ENCODE results near the gene TEX13B. TPM values are rescaled to one million over a fixed set of nuclear protein-coding genes. Genes with fewer than 3 reads are reported as not detected.
"Not testable (repeated sequence)": the region's sequence is repeated elsewhere in the genome, so short reads cannot be mapped to it uniquely, and the experiment has no call there.

Gene TEX13B
- polyA plus RNA-seq (ENCODE audit: insufficient read length in 3 of 3) = not detected

- no peak for DNase-seq (ENCODE audit: low read depth in 3 of 3, low spot score in 2 of 3)
Measured at GRCh38 chrX:107982356-107982755, at the start of gene TEX13B. Gene TEX13B (minus strand): TSS chrX:107982370. CDS start chrX:107982127, 243 bp downstream.

GRCh38 chrX:108029928-108030711 is 48.0 kb upstream of the TEX13B start:
- no peak for DNase-seq (ENCODE audit: low read depth in 3 of 3, low spot score in 2 of 3)

- DNase-seq (ENCODE audit: low read depth in 3 of 3, low spot score in 2 of 3) = no peak
Measured at GRCh38 chrX:108028854-108029253, 46.7 kb upstream of the TEX13B start.

- DNase-seq (ENCODE audit: low read depth in 3 of 3, low spot score in 2 of 3) = no peak
Measured at GRCh38 chrX:108025954-108026600, 43.9 kb upstream of the TEX13B start.

GRCh38 chrX:108025376-108025775 is 43.2 kb upstream of the TEX13B start:
- no peak for DNase-seq (ENCODE audit: low read depth in 3 of 3, low spot score in 2 of 3)

- no peak for DNase-seq (ENCODE audit: low read depth in 3 of 3, low spot score in 2 of 3)
Measured at GRCh38 chrX:108022491-108023089, 40.4 kb upstream of the TEX13B start.

GRCh38 chrX:108020631-108021030 is 38.5 kb upstream of the TEX13B start:
- DNase-seq (ENCODE audit: low read depth in 3 of 3, low spot score in 2 of 3) = no peak

GRCh38 chrX:108019382-108019875 is 37.3 kb upstream of the TEX13B start:
- DNase-seq (ENCODE audit: low read depth in 3 of 3, low spot score in 2 of 3) = no peak

GRCh38 chrX:108018656-108019381 is 36.6 kb upstream of the TEX13B start:
- no peak for DNase-seq (ENCODE audit: low read depth in 3 of 3, low spot score in 2 of 3)

- DNase-seq (ENCODE audit: low read depth in 3 of 3, low spot score in 2 of 3) = no peak
Measured at GRCh38 chrX:108001218-108001814, 19.1 kb upstream of the TEX13B start.

GRCh38 chrX:108000751-108001150 is 18.6 kb upstream of the TEX13B start:
- DNase-seq (ENCODE audit: low read depth in 3 of 3, low spot score in 2 of 3) = no peak

- DNase-seq (ENCODE audit: low read depth in 3 of 3, low spot score in 2 of 3) = no peak
Measured at GRCh38 chrX:107996124-107996523, 14.0 kb upstream of the TEX13B start.

- DNase-seq (ENCODE audit: low read depth in 3 of 3, low spot score in 2 of 3) = peak in 1 of 3 donors; percentile 8
Measured at GRCh38 chrX:107985033-107985432, 2.9 kb upstream of the TEX13B start.

GRCh38 chrX:107979534-107979933 is 2.6 kb downstream of the TEX13B start:
- DNase-seq (ENCODE audit: low read depth in 3 of 3, low spot score in 2 of 3) = no peak

GRCh38 chrX:107978707-107979307 is 3.4 kb downstream of the TEX13B start:
- DNase-seq (ENCODE audit: low read depth in 3 of 3, low spot score in 2 of 3) = no peak

GRCh38 chrX:107978071-107978470 is 4.1 kb downstream of the TEX13B start:
- no peak for DNase-seq (ENCODE audit: low read depth in 3 of 3, low spot score in 2 of 3)

- no peak for DNase-seq (ENCODE audit: low read depth in 3 of 3, low spot score in 2 of 3)
Measured at GRCh38 chrX:107971636-107972035, 10.5 kb downstream of the TEX13B start.

- no peak for DNase-seq (ENCODE audit: low read depth in 3 of 3, low spot score in 2 of 3)
Measured at GRCh38 chrX:107970073-107970472, 12.1 kb downstream of the TEX13B start.

- no peak for DNase-seq (ENCODE audit: low read depth in 3 of 3, low spot score in 2 of 3)
Measured at GRCh38 chrX:107968623-107969022, 13.5 kb downstream of the TEX13B start.

- not testable (repeated sequence) for DNase-seq (ENCODE audit: low read depth in 3 of 3, low spot score in 2 of 3)
Measured at GRCh38 chrX:107955337-107955736, 26.8 kb downstream of the TEX13B start.
